ENCODE measurements around the gene RNF26. TPM values are rescaled to one million over a fixed set of nuclear protein-coding genes. Genes with fewer than 3 reads are reported as not detected.

The RNF26 gene
- total and polyA plus RNA-seq, 2 of the 4 experiments (the other 2 are of a cell fraction) = 3.4 to 36.7 TPM

- no peak overlapping the region for H2BK20ac ChIP-seq (ENCODE audit: low read depth, low read length)
- no peak overlapping the region for H3K27ac ChIP-seq (ENCODE audit: insufficient read depth, low read length)
- H2BK120ac ChIP-seq (ENCODE audit: low read depth, low read length) = no peak overlapping the region
- H3K4ac ChIP-seq (ENCODE audit: low read depth, low read length) = no peak overlapping the region
- no peaks in the 10 kb centered on the region for H4K20me1 ChIP-seq (ENCODE audit: insufficient read depth, low read length)
- no peak overlapping the region for H4K8ac ChIP-seq (ENCODE audit: low read depth in 2 of 2, low read length in 2 of 2)
- ChIA-PET CTCF (interaction anchor here (0.7 to 2.1 kb wide), 6 partner anchors 9 to 179 kb away, joined by 3 to 16 read pairs (median 4); no protein-coding TSS in a partner anchor), POLR2A (ENCODE audit: unreplicated experiment) (interaction anchor here (1.0 kb wide), 1 partner anchor 14 kb away, joined by 3 read pairs; no protein-coding TSS in a partner anchor)
- no peak overlapping the region for H3K4me3 ChIP-seq (ENCODE audit: insufficient read depth, low read depth, low read length)
- no peak overlapping the region for H2AFZ ChIP-seq (replicated peaks; ENCODE audit: low read length, poor library complexity)
- no peaks in the 10 kb centered on the region for H3K9me3 ChIP-seq (ENCODE audit: control insufficient read depth, insufficient read depth, low read length)
- H2AK5ac ChIP-seq (ENCODE audit: low read depth, low read length) = no peak overlapping the region
- no peak for DNase-seq
- H3K36me3 ChIP-seq (ENCODE audit: control insufficient read depth, insufficient read depth, low read length) = no peaks in the 10 kb centered on the region
- H3K4me1 ChIP-seq (ENCODE audit: control insufficient read depth, insufficient read depth, low read length) = peaks cover 18% of the 10 kb centered on the region
- no CpG with 5 or more reads among the region's 4 CpGs for WGBS, 2 experiments (ENCODE audit: extremely low coverage in 2 of 2, insufficient read length in 1 of 2)
- H2BK5ac ChIP-seq (ENCODE audit: low read depth, low read length, poor library complexity, severe bottlenecking) = no peak overlapping the region
- H4K5ac ChIP-seq (ENCODE audit: low read depth, low read length) = no peak overlapping the region
- intact Hi-C loops (cut with micrococcal nuclease) (loop anchor here (5.0 kb wide), 1 partner anchor 177 kb away; the partner anchor contains the start of gene ABCG4), dilution Hi-C loops (cut with HindIII; ENCODE audit: low sequenced_read_pairs, unreplicated experiment) (no loop called here), in situ Hi-C loops (cut with MboI; ENCODE audit: low sequenced_read_pairs) (no loop called here)
- no peak overlapping the region for H4K91ac ChIP-seq (ENCODE audit: insufficient read depth, low read depth, low read length)
- H3K79me1 ChIP-seq (ENCODE audit: low read depth in 1 of 2, low read length in 2 of 2) = peaks cover 0 to 18% of the 10 kb centered on the region in 2 experiments; a peak in 3 of 4 replicates
- ATAC-seq (ENCODE audit: low read depth) = no peak
- H3K14ac ChIP-seq (replicated peaks; ENCODE audit: low read depth, low read length) = no peak overlapping the region
- no peak overlapping the region for H3K23ac ChIP-seq (ENCODE audit: low read depth, low read length)
- no peak overlapping the region for H3K18ac ChIP-seq (ENCODE audit: low read depth, low read length)
- peaks cover 9% of the 10 kb centered on the region for H3K9me1 ChIP-seq (ENCODE audit: insufficient read depth, low read length)
- no peak overlapping the region for H2AK9ac ChIP-seq (replicated peaks; ENCODE audit: low read depth, low read length, poor library complexity)
- H3K9ac ChIP-seq (ENCODE audit: low read depth, low read length) = no peak overlapping the region
- H3K56ac ChIP-seq (ENCODE audit: extremely low read depth, insufficient read depth, low read length) = no peak overlapping the region
- BruUV-seq (replicated peaks) = no TSS peak
- no peaks in the 10 kb centered on the region for H3K27me3 ChIP-seq (ENCODE audit: control insufficient read depth, insufficient read depth, low read length)
- TF ChIP-seq MAFK (IDR thresholded peaks at IDR 0.05; ENCODE audit: low read depth, low read length) = no peak
- TF ChIP-seq RFX5 (IDR thresholded peaks at IDR 0.05; ENCODE audit: low read depth, low read length) = no peak
- no peak for TF ChIP-seq MXI1 (IDR thresholded peaks at IDR 0.05; ENCODE audit: borderline replicate concordance, low read depth, low read length)
- TF ChIP-seq NFE2L2 (IDR thresholded peaks at IDR 0.05; ENCODE audit: low read depth, low read length) = no peak
- TF ChIP-seq RAD21 (IDR thresholded peaks at IDR 0.05; ENCODE audit: low read length) = no peak
- no peak for TF ChIP-seq SMC3 (IDR thresholded peaks at IDR 0.05; ENCODE audit: low read depth, low read length)
- TF ChIP-seq FOS (IDR thresholded peaks at IDR 0.05; ENCODE audit: low read depth, low read length) = no peak
- no peak for TF ChIP-seq RCOR1 (IDR thresholded peaks at IDR 0.05; ENCODE audit: insufficient replicate concordance, low read length)
- no peak for TF ChIP-seq MAZ (IDR thresholded peaks at IDR 0.05; ENCODE audit: borderline replicate concordance, low read depth, low read length)
- no peak for TF ChIP-seq BHLHE40 (IDR thresholded peaks at IDR 0.05; ENCODE audit: low read depth, low read length)
- TF ChIP-seq USF2 (IDR thresholded peaks at IDR 0.05; ENCODE audit: low read depth, low read length) = no peak
- TF ChIP-seq CHD1 (IDR thresholded peaks at IDR 0.05; ENCODE audit: low read depth, low read length) = no peak
- TF ChIP-seq CEBPB (IDR thresholded peaks at IDR 0.05; ENCODE audit: low read depth, low read length) = no peak
- TF ChIP-seq POLR2A (IDR thresholded peaks at IDR 0.05; ENCODE audit: low read depth, low read length) = no peak
- no peak for TF ChIP-seq ELK1 (IDR thresholded peaks at IDR 0.05; ENCODE audit: borderline replicate concordance, low read depth, low read length)
- no peak for TF ChIP-seq CTCF (conservative IDR thresholded peaks at IDR 0.05; ENCODE audit: low read depth, low read length)
- H2BK15ac ChIP-seq (ENCODE audit: low read depth, low read length) = no peak overlapping the region
- no peak overlapping the region for H3K4me2 ChIP-seq (ENCODE audit: low read depth, low read length)
Measured at GRCh38 chr11:119324189-119324588, 10.1 kb upstream of the RNF26 start.

Data from IMR-90 (cell line).